ENCODE measurements around the gene ECHDC1. TPM values are rescaled to one million over a fixed set of nuclear protein-coding genes. Genes with fewer than 3 reads are reported as not detected.
"Not testable (repeated sequence)": the region's sequence is repeated elsewhere in the genome, so short reads cannot be mapped to it uniquely, and the experiment has no call there.

The ECHDC1 gene
- 109 TPM for total RNA-seq
- long read RNA-seq, transcript ECHDC1-203 (5 exons, 1,354 nt) = minor isoform, 28 of 150 reads
- long read RNA-seq, transcript ECHDC1-210 (6 exons, 2,341 nt) = major isoform, 81 of 150 reads
- long read RNA-seq, partial matches to known transcripts = 11 of 150 reads
- long read RNA-seq, other reads (novel, unspliced or antisense) = 17 of 150 reads

GRCh38 chr6:127342946-127343808 is at the start of gene ECHDC1:
Gene ECHDC1, minus strand, starts transcription at chr6:127343609. Its CDS starts 12,581 bp downstream, at chr6:127331028.
- Histone ChIP-seq H3K36me3 (no peaks in the 10 kb centered on the region), H3K27ac (peak within 1 kb of the TSS; percentile 85), H3K4me1 (peaks cover 74% of the 10 kb centered on the region), H3K4me3 (peak within 1 kb of the TSS; percentile 78), H3K9me3 (no peaks in the 10 kb centered on the region), H3K27me3 (ENCODE audit: low read depth) (no peaks in the 10 kb centered on the region)
- TF ChIP-seq CTCF (IDR thresholded peaks at IDR 0.05) = no peak
- intact Hi-C loops (cut with DNase I) = no loop called here
- ATAC-seq = peak; percentile 78 to 84
- peak; percentile 78 for DNase-seq

- DNase-seq = no peak
- intact Hi-C loops (cut with DNase I) = no loop called here
- no peak for TF ChIP-seq CTCF (IDR thresholded peaks at IDR 0.05)
Measured at GRCh38 chr6:127392301-127392700, 48.9 kb upstream of the ECHDC1 start.

GRCh38 chr6:127391094-127391953 is 47.9 kb upstream of the ECHDC1 start:
- no peaks in the 10 kb centered on the region for H3K36me3 ChIP-seq
- H3K4me1 ChIP-seq = no peaks in the 10 kb centered on the region
- H3K27me3 ChIP-seq (ENCODE audit: low read depth) = no peaks in the 10 kb centered on the region
- intact Hi-C loops (cut with DNase I) = no loop called here
- TF ChIP-seq CTCF (IDR thresholded peaks at IDR 0.05) = no peak
- H3K4me3 ChIP-seq = no peak overlapping the region
- ATAC-seq (no peak), DNase-seq (no peak)
- no peak overlapping the region for H3K27ac ChIP-seq
- no peaks in the 10 kb centered on the region for H3K9me3 ChIP-seq

More at GRCh38 chr6:127392301-127392700, 48.9 kb upstream of the ECHDC1 start:
- Histone ChIP-seq H3K9me3 (no peaks in the 10 kb centered on the region), H3K27ac (no peak overlapping the region), H3K27me3 (ENCODE audit: low read depth) (no peaks in the 10 kb centered on the region), H3K36me3 (no peaks in the 10 kb centered on the region), H3K4me3 (no peak overlapping the region), H3K4me1 (no peaks in the 10 kb centered on the region)
- ATAC-seq = no peak

GRCh38 chr6:127389706-127390105 is 46.3 kb upstream of the ECHDC1 start:
- no peaks in the 10 kb centered on the region for H3K36me3 ChIP-seq
- no peak overlapping the region for H3K4me3 ChIP-seq
- no peak overlapping the region for H3K27ac ChIP-seq
- H3K27me3 ChIP-seq (ENCODE audit: low read depth) = no peaks in the 10 kb centered on the region
- no peak for ATAC-seq
- no peak for TF ChIP-seq CTCF (IDR thresholded peaks at IDR 0.05)
- no peaks in the 10 kb centered on the region for H3K4me1 ChIP-seq
- H3K9me3 ChIP-seq = no peaks in the 10 kb centered on the region
- DNase-seq = no peak
- intact Hi-C loops (cut with DNase I) = no loop called here

GRCh38 chr6:127385668-127386430 is 42.4 kb upstream of the ECHDC1 start:
- ATAC-seq = no peak
- no peaks in the 10 kb centered on the region for H3K27me3 ChIP-seq (ENCODE audit: low read depth)
- H3K4me3 ChIP-seq = no peak overlapping the region
- no peak for TF ChIP-seq CTCF (IDR thresholded peaks at IDR 0.05)
- DNase-seq = no peak
- H3K27ac ChIP-seq = no peak overlapping the region
- no peaks in the 10 kb centered on the region for H3K4me1 ChIP-seq
- H3K9me3 ChIP-seq = no peaks in the 10 kb centered on the region
- intact Hi-C loops (cut with DNase I) = no loop called here
- no peaks in the 10 kb centered on the region for H3K36me3 ChIP-seq

- H3K9me3 ChIP-seq; H3K4me1 ChIP-seq; intact Hi-C loops (cut with DNase I); H3K36me3 ChIP-seq; H3K4me3 ChIP-seq; H3K27me3 ChIP-seq (ENCODE audit: low read depth); H3K27ac ChIP-seq; ATAC-seq; DNase-seq: not testable (repeated sequence)
Measured at GRCh38 chr6:127384848-127385247, 41.4 kb upstream of the ECHDC1 start.

Data from lower lobe of right lung (tissue), 2 donors.